ENCODE measurements around the gene UBR3.

The UBR3 gene

GRCh38 chr2:169961911-169962310, 134.7 kb downstream of the UBR3 start:
- DNase-seq: no peak

- no peak for DNase-seq
Observed at GRCh38 chr2:169963786-169964185, 136.5 kb downstream of the UBR3 start.

DNA sequence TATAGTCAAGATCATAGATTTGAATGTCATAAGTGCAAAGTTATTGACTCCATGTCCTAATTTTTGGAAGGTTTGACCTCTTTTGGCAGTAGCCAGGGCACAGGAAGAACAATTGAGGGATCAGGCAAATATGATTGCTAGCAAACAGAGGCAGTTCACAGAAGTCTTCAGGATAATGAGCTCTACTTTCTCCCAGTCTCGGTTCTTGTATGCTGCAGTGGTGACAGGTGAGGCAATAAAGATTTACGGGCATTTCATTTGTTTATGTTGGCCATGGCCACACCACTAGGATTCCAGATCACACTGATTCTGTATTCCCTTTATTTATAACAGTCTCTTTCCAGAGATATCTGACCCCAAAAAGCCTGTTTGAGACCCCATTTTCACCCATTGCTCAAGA, 137.5 kb downstream of the UBR3 start:
- DNase-seq: no peak

GRCh38 chr2:169965495-169965894, 138.2 kb downstream of the UBR3 start:
- DNase-seq: no peak

DNA sequence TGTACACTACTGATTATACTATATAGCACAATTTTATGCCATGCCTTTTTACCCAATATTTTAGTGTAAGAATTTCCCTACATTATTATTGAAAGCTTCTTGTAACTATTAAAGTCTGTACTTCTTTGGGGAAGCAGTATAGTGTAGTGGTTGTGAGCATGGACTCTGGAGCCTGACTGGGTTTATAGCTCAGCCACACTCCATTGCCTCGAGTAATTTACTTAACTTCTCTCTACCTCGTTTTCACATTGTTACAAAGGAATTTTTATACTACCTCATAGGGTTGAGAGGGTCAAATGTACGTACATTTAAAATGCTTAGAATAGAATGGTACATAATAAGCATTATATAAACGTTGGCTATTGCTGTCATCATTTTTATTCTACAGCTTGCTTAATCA, 139.2 kb downstream of the UBR3 start:
- no peak for DNase-seq

DNA sequence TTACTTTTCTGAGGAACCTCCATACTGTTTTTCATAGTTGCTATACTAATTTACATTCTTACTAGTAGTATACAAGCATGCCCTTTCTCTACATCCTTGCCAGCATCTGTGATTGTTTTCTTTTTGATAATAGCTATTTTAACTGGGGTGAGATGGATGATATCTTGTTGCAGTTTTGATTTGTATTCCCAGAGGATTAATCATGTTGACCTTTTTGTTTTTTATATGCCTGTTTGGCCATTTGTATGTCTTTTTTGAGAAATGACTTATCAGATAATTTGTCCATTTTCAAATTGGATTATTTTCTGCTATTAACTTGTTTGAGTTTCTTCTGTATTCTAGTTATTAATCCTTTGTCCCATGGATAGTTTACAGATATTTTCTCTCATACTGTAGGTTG, 141.5 kb downstream of the UBR3 start:
- DNase-seq: no peak

DNA sequence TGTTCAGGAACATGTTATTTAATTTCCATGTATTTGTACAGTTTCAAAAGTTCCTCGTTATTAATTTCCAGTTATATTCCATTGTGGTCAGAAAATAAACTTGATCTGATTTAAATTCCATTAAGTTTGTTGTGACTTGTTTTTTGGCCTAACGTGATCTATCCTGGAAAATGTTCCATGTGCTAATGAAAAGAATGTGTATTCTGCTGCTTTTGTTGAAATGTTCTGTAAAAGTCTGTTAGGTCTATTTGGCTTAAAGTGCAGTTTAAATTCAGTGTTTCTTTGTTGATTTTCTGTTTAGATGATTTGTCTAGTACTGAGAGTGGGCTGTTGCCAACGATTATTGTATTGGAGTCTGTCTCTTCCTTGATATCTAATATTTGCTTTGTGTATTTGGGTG, 148.0 kb downstream of the UBR3 start:
- DNase-seq: no peak

GRCh38 chr2:169976335-169976851, 149.1 kb downstream of the UBR3 start:
- DNase-seq: no peak

GRCh38 chr2:169977530-169977929, 150.3 kb downstream of the UBR3 start:
- no peak for DNase-seq

- DNase-seq: no peak
Observed at GRCh38 chr2:169978402-169979017, 151.3 kb downstream of the UBR3 start.

GRCh38 chr2:169979025-169979424, 151.8 kb downstream of the UBR3 start:
- no peak for DNase-seq

- no peak for DNase-seq
Observed at GRCh38 chr2:169980001-169980400, 152.7 kb downstream of the UBR3 start.

- no peak for DNase-seq
Observed at GRCh38 chr2:169980643-169981042, 153.4 kb downstream of the UBR3 start.

- DNase-seq: no peak
Observed at GRCh38 chr2:169982929-169983328, 155.7 kb downstream of the UBR3 start.

GRCh38 chr2:169983506-169983905, 156.3 kb downstream of the UBR3 start:
- DNase-seq: no peak

- no peak for DNase-seq
Observed at GRCh38 chr2:169984145-169984544, 156.9 kb downstream of the UBR3 start.

DNA sequence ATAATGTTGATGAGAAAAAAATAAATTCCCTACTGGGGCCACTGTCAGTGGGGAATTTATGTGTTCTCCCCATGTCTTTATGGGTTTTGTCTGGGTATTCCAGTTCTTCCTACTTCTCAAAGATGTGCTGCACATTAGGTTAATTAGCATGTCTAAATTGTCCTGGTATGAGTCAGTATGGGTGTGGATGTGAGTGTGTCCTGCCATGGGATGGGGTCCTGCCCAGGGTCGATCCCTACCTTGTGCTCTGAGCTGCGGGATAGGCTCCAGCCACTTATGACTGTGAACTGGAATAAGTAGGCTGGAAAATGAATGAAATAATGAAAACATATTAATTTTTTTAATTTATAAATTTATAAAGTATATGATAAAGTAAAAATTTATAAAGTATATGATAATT, 167.5 kb downstream of the UBR3 start:
- no peak for DNase-seq

DNA sequence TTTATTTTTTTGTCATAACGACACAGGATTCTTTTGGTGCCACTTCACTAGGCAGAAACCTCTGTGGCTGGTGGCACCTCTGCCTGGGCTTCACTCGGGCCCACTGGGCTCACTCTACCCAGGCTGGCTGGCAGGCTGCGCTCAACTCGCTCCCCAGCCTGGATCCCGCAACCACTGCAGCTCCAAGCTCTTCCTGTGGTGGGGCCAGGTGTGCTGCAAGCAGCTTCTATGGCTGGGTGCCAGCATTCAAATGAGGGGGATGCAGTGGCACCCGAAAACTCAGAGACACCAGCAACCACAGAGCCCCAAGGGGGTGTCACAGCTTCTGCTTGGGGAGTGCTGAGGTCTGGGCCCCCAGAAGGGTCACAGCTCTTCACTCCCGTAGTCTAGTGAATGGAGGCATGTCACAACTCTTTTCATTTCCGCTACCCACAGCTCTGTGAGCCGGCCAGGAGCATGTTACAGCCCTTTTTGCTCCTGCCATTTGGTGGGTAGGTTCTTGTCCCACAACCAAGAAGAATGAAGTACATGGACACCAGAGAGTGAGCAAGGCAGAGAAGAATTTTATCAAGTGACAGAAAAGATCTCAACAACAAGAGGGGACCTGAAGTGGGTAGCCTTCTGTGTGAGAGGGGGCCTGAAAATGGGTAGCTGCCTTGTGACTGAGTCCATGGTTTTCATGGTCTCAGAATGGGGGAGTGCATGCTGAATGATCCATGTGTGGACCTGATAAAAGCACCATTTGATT, 170.1 kb downstream of the UBR3 start:
- no peak for DNase-seq

- DNase-seq: no peak
Observed at GRCh38 chr2:169999054-169999453, 171.8 kb downstream of the UBR3 start.

DNA sequence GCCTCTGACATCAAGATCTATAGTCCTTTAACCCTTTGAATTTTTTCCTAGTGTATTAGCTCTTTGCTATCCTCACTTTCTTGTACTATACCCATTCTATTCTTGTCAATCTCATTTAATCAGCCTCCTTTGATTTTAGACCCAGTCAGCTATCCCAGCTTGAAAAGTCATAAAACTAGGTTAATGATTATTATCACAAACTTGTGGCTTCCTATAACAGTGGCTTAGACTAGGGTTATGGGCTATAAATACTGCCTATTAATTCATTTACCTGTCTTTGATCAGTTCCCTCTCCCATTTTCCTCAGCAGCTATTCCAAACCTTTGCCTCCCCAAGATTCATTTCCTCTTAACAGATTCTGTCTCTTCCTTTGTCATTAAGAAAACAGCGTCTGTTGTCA, 174.8 kb downstream of the UBR3 start:
- no peak for DNase-seq

- no peak for DNase-seq
Observed at GRCh38 chr2:170005702-170006101, 178.4 kb downstream of the UBR3 start.

GRCh38 chr2:170006587-170007325, 179.5 kb downstream of the UBR3 start:
- DNase-seq: no peak

DNA sequence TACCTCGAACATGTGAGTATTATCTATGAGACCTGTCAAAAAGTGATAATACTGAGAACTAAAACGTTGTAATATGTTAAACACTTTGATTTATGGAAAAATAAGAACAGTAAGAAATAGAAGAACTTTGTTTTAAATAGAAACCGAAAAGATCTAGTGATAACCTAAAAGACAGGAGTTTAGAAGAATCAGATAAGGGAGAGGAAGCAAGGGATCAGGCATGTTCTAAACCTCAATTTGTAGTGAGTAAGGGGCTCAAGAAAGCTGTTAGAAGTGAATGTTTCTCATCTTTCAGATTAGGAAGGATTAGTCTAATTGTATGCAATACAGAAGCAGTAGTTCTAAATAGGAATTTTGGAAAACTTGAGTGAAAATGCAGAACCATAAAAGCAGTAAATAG, 182.0 kb downstream of the UBR3 start:
- DNase-seq: no peak

DNA sequence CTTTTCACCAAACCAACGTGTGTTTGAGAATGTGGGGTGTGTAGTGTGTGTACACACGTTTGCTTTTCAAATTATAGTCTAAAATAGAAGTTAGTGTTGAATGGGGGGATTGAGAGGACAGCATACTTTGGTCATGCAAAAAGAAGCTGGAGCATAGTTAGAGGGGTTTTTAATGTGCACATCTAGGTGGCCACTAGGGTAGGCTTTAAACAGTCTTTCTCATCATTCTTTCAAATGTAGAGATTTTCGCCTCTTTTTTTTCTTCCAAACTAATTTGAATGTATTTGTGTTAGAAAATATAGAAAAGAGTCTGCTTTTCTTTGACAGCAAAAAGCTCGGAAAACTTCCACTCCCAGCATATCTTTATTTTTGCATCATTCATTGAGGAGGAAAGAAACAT, 185.5 kb downstream of the UBR3 start:
- DNase-seq: no peak
